ENCODE measurements around the gene CAMK2A.

The CAMK2A gene

GRCh38 chr5:150279330-150280020 is 10.1 kb downstream of the CAMK2A start:
- no peak for DNase-seq (ENCODE audit: low read depth in 2 of 2)

- DNase-seq (ENCODE audit: low read depth in 2 of 2) = no peak
Measured at GRCh38 chr5:150278916-150279315, 10.7 kb downstream of the CAMK2A start.

GRCh38 chr5:150278046-150278730 is 11.4 kb downstream of the CAMK2A start:
- no peak for DNase-seq (ENCODE audit: low read depth in 2 of 2)

GRCh38 chr5:150277043-150277442 is 12.5 kb downstream of the CAMK2A start:
- DNase-seq (ENCODE audit: low read depth in 2 of 2) = no peak

- no peak for DNase-seq (ENCODE audit: low read depth in 2 of 2)
Measured at GRCh38 chr5:150274811-150275210, 14.8 kb downstream of the CAMK2A start.

GRCh38 chr5:150272531-150272930 is 17.0 kb downstream of the CAMK2A start:
- no peak for DNase-seq (ENCODE audit: low read depth in 2 of 2)

- no peak for DNase-seq (ENCODE audit: low read depth in 2 of 2)
Measured at GRCh38 chr5:150271923-150272322, 17.6 kb downstream of the CAMK2A start.

GRCh38 chr5:150271296-150271692 is 18.3 kb downstream of the CAMK2A start:
- DNase-seq (ENCODE audit: low read depth in 2 of 2) = no peak

GRCh38 chr5:150270541-150271295 is 18.9 kb downstream of the CAMK2A start:
- no peak for DNase-seq (ENCODE audit: low read depth in 2 of 2)

GRCh38 chr5:150266871-150267291 is 22.7 kb downstream of the CAMK2A start:
- DNase-seq (ENCODE audit: low read depth in 2 of 2) = no peak

- no peak for DNase-seq (ENCODE audit: low read depth in 2 of 2)
Measured at GRCh38 chr5:150265870-150266383, 23.6 kb downstream of the CAMK2A start.

GRCh38 chr5:150264667-150265603 is 24.6 kb downstream of the CAMK2A start:
- no peak for DNase-seq (ENCODE audit: low read depth in 2 of 2)

GRCh38 chr5:150263801-150264621 is 25.6 kb downstream of the CAMK2A start:
- DNase-seq (ENCODE audit: low read depth in 2 of 2) = no peak

GRCh38 chr5:150263375-150263775 is 26.2 kb downstream of the CAMK2A start:
- no peak for DNase-seq (ENCODE audit: low read depth in 2 of 2)

GRCh38 chr5:150262502-150262901 is 27.1 kb downstream of the CAMK2A start:
- DNase-seq (ENCODE audit: low read depth in 2 of 2) = no peak

- DNase-seq (ENCODE audit: low read depth in 2 of 2) = no peak
Measured at GRCh38 chr5:150261231-150261630, 28.3 kb downstream of the CAMK2A start.

- no peak for DNase-seq (ENCODE audit: low read depth in 2 of 2)
Measured at GRCh38 chr5:150258130-150258529, 31.4 kb downstream of the CAMK2A start.

- no peak for DNase-seq (ENCODE audit: low read depth in 2 of 2)
Measured at GRCh38 chr5:150257424-150257823, 32.1 kb downstream of the CAMK2A start.

- no peak for DNase-seq (ENCODE audit: low read depth in 2 of 2)
Measured at GRCh38 chr5:150256410-150257064, 33.0 kb downstream of the CAMK2A start.
